Ovary (tissue), 9 donors: ENCODE measurements around the gene CREB3L1. TPM values are rescaled to one million over a fixed set of nuclear protein-coding genes. Genes with fewer than 3 reads are reported as not detected.

Source experiments
- DNase-seq, 5 donors: peaks; one replicate each; pipeline ENCODE4 v3.0.0-alpha.2; 2019 to 2020
- H3K27ac ChIP-seq, 2 donors: fragments of 200-600 bp; one replicate each; pipeline versions ENCODE4 v1.5.1 to v1.8.0; 2019 to 2022
- H3K27me3 ChIP-seq: fragments of 200-600 bp; one replicate; pipeline ENCODE4 v1.8.0; 2022
- H3K36me3 ChIP-seq: fragments of 200-600 bp; sonication (generic); one replicate; pipeline ENCODE4 v1.5.1; 2019
- H3K4me1 ChIP-seq: one replicate; pipeline ENCODE4 v1.8.1; 2013; ENCODE audit warnings: mild to moderate bottlenecking, moderate library complexity; ENCODE audit not compliant: insufficient read depth
- H3K4me3 ChIP-seq: fragments of 200-600 bp; sonication (generic); one replicate; pipeline ENCODE4 v1.5.1; 2017
- H3K9me3 ChIP-seq, 2 donors: fragments of 200-600 bp in 1 of 2; sonication (generic) in 1 of 2; one replicate each; pipeline versions ENCODE4 v1.5.1 to v1.8.1; 2013 to 2019; ENCODE audit warnings: mild to moderate bottlenecking in 1 of 2, moderate library complexity in 1 of 2
- EP300 ChIP-seq: sonication (generic); formaldehyde crosslinking; IDR thresholded peaks from one replicate; pipeline ENCODE4 v1.6.1; 2017; ENCODE audit warnings: antibody characterized with exemption
- POLR2A ChIP-seq: fragments of 450-650 bp; IDR thresholded peaks from one replicate; pipeline ENCODE4 v1.6.1; 2017; ENCODE audit warnings: antibody characterized with exemption, mild to moderate bottlenecking, moderate library complexity
- WGBS, 3 donors: extraction: QIAGEN DNeasy Blood & Tissue Kit in 1 of 3; methylation state at CpG; one replicate each; pipeline versions ENCODE4 v1.1.5 to v1.1.7; 2013 to 2017; 5-methylcytosine and 5-hydroxymethylcytosine counted together
- intact Hi-C, 4 donors: fragments of 100-400 bp; cut with DNase I; formaldehyde crosslinking; loops; one replicate each; pipeline versions ENCODE4 v1.11.0 to v1.15.1; 2022 to 2023
- polyA plus RNA-seq, 2 donors: library from polyadenylated mRNA; stranded (reverse); fragments of 200-250 nt in 1 of 2; fragments of 350-450 nt in 1 of 2; fragmentation: Illumina TruSeq in 1 of 2; extraction: RNeasy Lipid Tissue Mini Kit (QIAGEN cat#74804) in 1 of 2; gene quantifications; one replicate each; pipeline ENCODE4 v1.2.3, GENCODE V29; 2013 to 2014
- total RNA-seq, 7 donors: library from RNA; depleted of rRNA in 2 of 7; stranded (reverse); fragments of >200 nt in 2 of 7; fragmentation: NEBNext Ultra II Directional in 3 of 7; extraction: Animal tissue kit (Norgen Biotek cat#: 25700) in 3 of 7; gene quantifications; one replicate each; pipeline versions ENCODE4 v1.1.0 to v1.2.4, GENCODE V29; 2016 to 2023
- TF ChIP-seq, protein P1 (sequence below), 3 donors: fragments of 450-650 bp in 2 of 3; fragments of 200-600 bp in 1 of 3; IDR thresholded peaks; one replicate each; pipeline versions ENCODE4 v1.5.1 to v1.8.0; 2016 to 2022; ENCODE audit warnings: antibody characterized with exemption in 3 of 3, mild to moderate bottlenecking in 1 of 3
- donor health status: DM: no; HTN: no; CAD: no; lungs with moderate emphysema.
- donor health status: DM: no; HTN: no; CAD: no.
- donor health status: Bipolar disorder and iron deficiency.
- donor health status: DM: yes; HTN: yes; CAD: no.
- donor health status: DM: no; HTN: no; CAD: no.
- donor health status: DM: yes; HTN: yes; CAD: no.

CREB3L1 gene
- total and polyA plus RNA-seq, 9 donors: 1.7 to 63.0 (median 7.5) TPM

DNA sequence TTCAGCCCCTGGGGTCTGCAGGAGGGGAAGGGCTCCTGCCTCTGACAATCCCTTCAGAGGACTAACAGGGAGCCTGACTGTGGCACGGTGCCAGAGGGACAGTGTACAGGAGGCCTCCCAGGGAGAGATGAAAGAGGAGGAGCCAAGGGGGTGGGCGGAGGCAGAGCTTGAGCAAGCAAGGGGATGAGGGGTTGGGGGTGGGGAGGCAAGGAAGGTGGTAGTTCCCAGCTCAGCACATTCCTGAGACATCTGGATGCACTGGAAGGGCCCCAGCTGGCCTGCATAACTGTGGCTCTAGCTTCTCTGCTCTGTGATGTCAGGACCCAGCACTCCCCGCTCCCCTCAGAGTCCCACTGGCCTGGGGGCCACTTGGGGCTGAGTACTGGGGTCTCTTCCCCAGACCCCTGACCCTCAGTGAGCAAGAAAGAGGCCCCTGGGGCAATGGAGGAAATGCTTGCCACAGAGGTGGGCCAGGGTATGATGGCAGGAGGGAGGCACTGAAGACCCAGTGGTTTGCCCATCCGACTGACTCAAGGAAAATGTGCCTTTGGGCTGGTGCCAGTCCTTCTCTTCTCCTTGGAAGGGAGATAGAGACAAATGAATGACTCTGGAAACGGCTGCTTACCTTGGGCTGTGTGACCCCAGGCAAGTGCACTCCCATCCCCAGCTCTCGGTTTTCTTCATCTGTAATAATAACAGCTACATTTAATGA lies 13.3 kb downstream of the CREB3L1 start:
- 9 to 21% (median 16%) methylated on average over 6 of the region's 6 CpGs for WGBS, 3 donors
- Histone ChIP-seq H3K27me3 (no peaks in the 10 kb centered on the region), H3K9me3 (no peaks in the 10 kb centered on the region), H3K4me3 (no peak overlapping the region), H3K36me3 (no peaks in the 10 kb centered on the region), H3K27ac (peak overlapping the region; percentile 61 to 63), H3K4me1 (peaks cover 24% of the 10 kb centered on the region)
- DNase-seq: peak; percentile 92 to 100 (median 96)
- no peak for TF ChIP-seq POLR2A
- TF ChIP-seq, protein P1, sequence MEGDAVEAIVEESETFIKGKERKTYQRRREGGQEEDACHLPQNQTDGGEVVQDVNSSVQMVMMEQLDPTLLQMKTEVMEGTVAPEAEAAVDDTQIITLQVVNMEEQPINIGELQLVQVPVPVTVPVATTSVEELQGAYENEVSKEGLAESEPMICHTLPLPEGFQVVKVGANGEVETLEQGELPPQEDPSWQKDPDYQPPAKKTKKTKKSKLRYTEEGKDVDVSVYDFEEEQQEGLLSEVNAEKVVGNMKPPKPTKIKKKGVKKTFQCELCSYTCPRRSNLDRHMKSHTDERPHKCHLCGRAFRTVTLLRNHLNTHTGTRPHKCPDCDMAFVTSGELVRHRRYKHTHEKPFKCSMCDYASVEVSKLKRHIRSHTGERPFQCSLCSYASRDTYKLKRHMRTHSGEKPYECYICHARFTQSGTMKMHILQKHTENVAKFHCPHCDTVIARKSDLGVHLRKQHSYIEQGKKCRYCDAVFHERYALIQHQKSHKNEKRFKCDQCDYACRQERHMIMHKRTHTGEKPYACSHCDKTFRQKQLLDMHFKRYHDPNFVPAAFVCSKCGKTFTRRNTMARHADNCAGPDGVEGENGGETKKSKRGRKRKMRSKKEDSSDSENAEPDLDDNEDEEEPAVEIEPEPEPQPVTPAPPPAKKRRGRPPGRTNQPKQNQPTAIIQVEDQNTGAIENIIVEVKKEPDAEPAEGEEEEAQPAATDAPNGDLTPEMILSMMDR (IDR thresholded peaks at IDR 0.05): no peak
- TF ChIP-seq EP300: no peak
- intact Hi-C loops: no loop called here

DNA sequence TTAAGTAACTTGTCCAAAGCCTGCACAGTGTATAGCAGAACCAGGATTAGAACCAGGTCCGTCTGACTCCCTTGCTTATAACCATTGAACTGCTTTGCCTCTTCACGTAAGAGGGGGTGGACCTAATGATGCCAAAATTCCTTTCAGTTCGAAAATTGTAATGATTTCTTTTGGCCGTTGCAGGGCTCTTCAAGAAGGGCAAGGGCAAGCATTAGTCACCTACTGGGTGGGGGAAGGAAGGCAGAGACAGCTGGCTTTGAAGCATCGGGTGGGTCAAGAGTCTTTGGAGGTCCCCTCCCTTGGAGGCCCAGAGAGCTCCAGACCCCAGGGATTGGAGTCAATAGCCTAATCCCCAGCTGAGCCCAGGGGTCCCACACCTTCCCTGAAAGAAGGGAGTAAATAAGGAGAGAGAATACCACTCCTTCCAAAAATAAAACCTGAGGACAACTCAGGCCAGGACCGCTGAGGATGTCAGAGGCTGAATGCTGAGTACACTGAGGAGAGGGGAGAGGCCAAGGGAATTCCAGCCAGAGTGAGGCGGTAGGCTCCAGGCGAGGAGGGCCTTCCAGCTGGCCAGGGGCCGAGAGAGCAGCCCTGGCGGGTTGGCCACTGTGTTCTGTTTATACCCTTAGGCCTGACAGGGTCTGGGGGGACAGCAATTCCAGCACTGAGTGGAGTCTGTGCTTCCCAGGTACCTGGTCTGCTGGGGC lies 14.1 kb downstream of the CREB3L1 start:
- WGBS, 3 donors: 8 to 11% (median 8%) methylated on average over 10 of the region's 10 CpGs

DNA sequence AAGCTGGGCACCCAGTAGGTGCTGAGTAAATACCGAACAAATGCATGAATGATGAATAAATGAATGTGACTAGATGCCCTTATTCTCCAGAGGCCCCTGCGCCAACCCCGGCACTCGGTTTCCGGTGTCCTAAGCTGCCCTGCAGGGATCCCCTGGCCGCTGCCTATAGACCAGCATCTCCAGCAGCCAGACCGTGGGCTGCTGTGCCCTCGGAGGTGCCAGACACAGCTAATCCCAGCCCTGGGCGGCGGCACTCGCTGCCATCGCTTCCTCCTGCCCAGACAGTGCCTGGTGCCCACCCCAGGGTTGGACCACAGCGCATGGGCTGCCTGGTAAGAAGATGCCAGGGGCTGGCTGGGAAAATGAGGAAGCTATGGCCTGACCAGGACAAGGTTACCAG lies 15.6 kb downstream of the CREB3L1 start:
- no peak overlapping the region for H3K27ac ChIP-seq
- H3K4me3 ChIP-seq: no peak overlapping the region
- H3K36me3 ChIP-seq: no peaks in the 10 kb centered on the region
- H3K27me3 ChIP-seq: no peaks in the 10 kb centered on the region
- 88 to 92% (median 88%) methylated on average over 12 to 13 of the region's 13 CpGs for WGBS, 3 donors
- H3K9me3 ChIP-seq: no peaks in the 10 kb centered on the region
- TF ChIP-seq, protein P1 (IDR thresholded peaks at IDR 0.05): no peak
- no peak for TF ChIP-seq POLR2A
- TF ChIP-seq EP300: no peak
- peaks cover 32% of the 10 kb centered on the region for H3K4me1 ChIP-seq
- intact Hi-C loops: no loop called here
- DNase-seq: no peak

More for the DNA sequence above, 14.1 kb downstream of the CREB3L1 start:
- no peaks in the 10 kb centered on the region for H3K9me3 ChIP-seq
- H3K4me3 ChIP-seq: no peak overlapping the region
- H3K36me3 ChIP-seq: no peaks in the 10 kb centered on the region
- peak overlapping the region; percentile 13 to 61 for H3K27ac ChIP-seq
- H3K27me3 ChIP-seq: no peaks in the 10 kb centered on the region
- TF ChIP-seq, protein P1 (IDR thresholded peaks at IDR 0.05): no peak
- TF ChIP-seq EP300 (no peak), POLR2A (no peak)
- peaks cover 30% of the 10 kb centered on the region for H3K4me1 ChIP-seq
- peak; percentile 72 to 88 (median 81) for DNase-seq
- intact Hi-C loops: no loop called here

DNA sequence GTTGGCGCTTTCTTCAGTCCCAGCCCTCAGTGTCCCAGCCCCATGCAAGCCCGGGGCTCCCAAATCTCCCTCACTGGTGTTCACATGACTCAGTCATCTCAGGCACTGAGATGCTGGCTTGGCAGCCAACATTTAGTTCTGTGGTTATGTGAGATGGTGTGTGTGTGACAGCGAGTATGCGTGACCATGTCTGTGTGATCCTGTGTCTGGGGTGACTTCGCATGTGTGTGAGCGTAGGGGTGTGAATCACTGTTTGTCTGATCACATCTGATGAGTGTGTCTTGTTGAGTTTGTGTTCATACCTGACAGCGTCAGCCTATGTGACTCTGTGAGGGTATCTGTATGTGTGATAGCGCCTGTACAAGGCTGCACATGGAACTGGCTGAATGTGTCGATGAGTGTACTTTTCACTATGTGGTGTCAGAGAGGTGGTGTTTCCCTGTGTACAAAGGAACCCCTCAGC lies 16.2 kb downstream of the CREB3L1 start:
- Histone ChIP-seq H3K4me3 (no peak overlapping the region), H3K4me1 (peaks cover 32% of the 10 kb centered on the region), H3K27me3 (no peaks in the 10 kb centered on the region), H3K36me3 (no peaks in the 10 kb centered on the region), H3K27ac (peak overlapping the region in 1 of 2 donors; percentile 51), H3K9me3 (no peaks in the 10 kb centered on the region)
- intact Hi-C loops: no loop called here
- no peak for DNase-seq
- TF ChIP-seq EP300: no peak
- TF ChIP-seq, protein P1 (IDR thresholded peaks at IDR 0.05): no peak
- TF ChIP-seq POLR2A: no peak
- 73 to 78% (median 78%) methylated on average over 9 of the region's 9 CpGs for WGBS, 3 donors
